ENCODE measurements around the gene SUCNR1.
"Not testable (repeated sequence)": the region's sequence is repeated elsewhere in the genome, so short reads cannot be mapped to it uniquely, and the experiment has no call there.

The SUCNR1 gene

GRCh38 chr3:151841801-151842200 lies 31.6 kb upstream of the SUCNR1 start:
- no peak for FAIRE-seq

GRCh38 chr3:151843275-151843674 lies 30.2 kb upstream of the SUCNR1 start:
- FAIRE-seq (no peak), DNase-seq (ENCODE audit: insufficient read length, low spot score) (no peak)
- TF ChIP-seq CTCF (IDR thresholded peaks at IDR 0.05; ENCODE audit: insufficient read depth, missing control alignments), result no peak

More at GRCh38 chr3:151841801-151842200, 31.6 kb upstream of the SUCNR1 start:
- no peak for TF ChIP-seq CTCF (IDR thresholded peaks at IDR 0.05; ENCODE audit: insufficient read depth, missing control alignments)
- no peak for DNase-seq (ENCODE audit: insufficient read length, low spot score)

GRCh38 chr3:151845306-151845905 lies 28.0 kb upstream of the SUCNR1 start:
- no peak for TF ChIP-seq CTCF (IDR thresholded peaks at IDR 0.05; ENCODE audit: insufficient read depth, missing control alignments)
- no peak for DNase-seq (ENCODE audit: insufficient read length, low spot score)
- no peak for FAIRE-seq

- not testable (repeated sequence) for DNase-seq (ENCODE audit: insufficient read length, low spot score); FAIRE-seq
Measured at GRCh38 chr3:151850065-151850464, 23.4 kb upstream of the SUCNR1 start.

GRCh38 chr3:151852074-151852811 lies 21.2 kb upstream of the SUCNR1 start:
- DNase-seq (ENCODE audit: insufficient read length, low spot score), result no peak
- no peak for FAIRE-seq
- no peak for TF ChIP-seq CTCF (IDR thresholded peaks at IDR 0.05; ENCODE audit: insufficient read depth, missing control alignments)

- TF ChIP-seq CTCF (IDR thresholded peaks at IDR 0.05; ENCODE audit: insufficient read depth, missing control alignments), result no peak
- DNase-seq (ENCODE audit: insufficient read length, low spot score) (no peak), FAIRE-seq (no peak)
Measured at GRCh38 chr3:151856118-151856517, 17.3 kb upstream of the SUCNR1 start.

- FAIRE-seq (no peak), DNase-seq (ENCODE audit: insufficient read length, low spot score) (no peak)
- no peak for TF ChIP-seq CTCF (IDR thresholded peaks at IDR 0.05; ENCODE audit: insufficient read depth, missing control alignments)
Measured at GRCh38 chr3:151856641-151857040, 16.8 kb upstream of the SUCNR1 start.

Measured in D721Med (cell line).